Caco-2 (cell line): ENCODE measurements around the gene KLHL22. TPM values are rescaled to one million over a fixed set of nuclear protein-coding genes. Genes with fewer than 3 reads are reported as not detected.
"Not testable (repeated sequence)": the region's sequence is repeated elsewhere in the genome, so short reads cannot be mapped to it uniquely, and the experiment has no call there.

Experiments used
- BruUV-seq: library from RNA; stranded (reverse); fragments of 400-500 nt; replicated peaks from 2 replicates; lab custom pipeline; 2021; lab: Mats Ljungman, UMichigan
- CTCF ChIA-PET: fragments of 300-600 bp; sonication (Branson Sonifier 250); formaldehyde crosslinking; loops from one replicate; lab custom pipeline; 2022; ENCODE audit warnings: antibody characterized with exemption; lab: Charles Lee
- POLR2A ChIA-PET: fragments of 300-600 bp; sonication (Branson Sonifier 250); formaldehyde crosslinking; loops from one replicate; lab custom pipeline; 2022; ENCODE audit warnings: antibody characterized with exemption; lab: Charles Lee
- DNase-seq, 2 experiments: peaks; one replicate each; pipeline versions ENCODE4 v3.0.0 to v3.0.0-alpha.2; 2020 to 2022
- H3K27me3 ChIP-seq: replicated peaks from 2 replicates; pipeline ENCODE4 v1.6.0; 2011; ENCODE audit warnings: low read length; ENCODE audit not compliant: control insufficient read depth, insufficient read depth
- H3K36me3 ChIP-seq: 2 replicates; pipeline ENCODE4 v1.5.1; 2011; ENCODE audit warnings: low read length; ENCODE audit not compliant: control insufficient read depth, insufficient read depth
- H3K4me1 ChIP-seq: fragments of 250-450 bp; sonication (Bioruptor Pico); 2 replicates; pipeline ENCODE4 v1.5.1; 2020; ENCODE audit warnings: mild to moderate bottlenecking
- H3K4me3 ChIP-seq: 2 replicates; pipeline ENCODE4 v1.5.1; 2011; ENCODE audit warnings: low read depth, mild to moderate bottlenecking, control low read depth, low read length
- H3K9me3 ChIP-seq: fragments of 250-450 bp; sonication (Bioruptor Pico); 2 replicates; pipeline ENCODE4 v1.5.1; 2020; ENCODE audit warnings: mild to moderate bottlenecking, moderate library complexity
- H3K27ac Mint-ChIP-seq: one replicate; pipeline ENCODE4 v1.8.0; 2022; ENCODE audit warnings: mixed read lengths; ENCODE audit not compliant: unreplicated experiment
- H3K27me3 Mint-ChIP-seq: one replicate; pipeline ENCODE4 v1.8.0; 2022; ENCODE audit warnings: mixed read lengths; ENCODE audit not compliant: insufficient read depth, unreplicated experiment
- H3K36me3 Mint-ChIP-seq: one replicate; pipeline ENCODE4 v1.8.0; 2022; ENCODE audit warnings: mild to moderate bottlenecking, mixed read lengths; ENCODE audit not compliant: insufficient read depth, unreplicated experiment
- H3K4me1 Mint-ChIP-seq: one replicate; pipeline ENCODE4 v1.8.0; 2022; ENCODE audit warnings: low read depth, mixed read lengths; ENCODE audit not compliant: unreplicated experiment
- H3K4me3 Mint-ChIP-seq: one replicate; pipeline ENCODE4 v1.8.0; 2022; ENCODE audit warnings: mild to moderate bottlenecking, moderate library complexity, mixed read lengths; ENCODE audit not compliant: unreplicated experiment
- H3K9me3 Mint-ChIP-seq: one replicate; pipeline ENCODE4 v1.8.0; 2022; ENCODE audit warnings: mixed read lengths; ENCODE audit not compliant: unreplicated experiment
- CTCF ChIP-seq, 2 experiments: fragments of 200-600 bp in 1 of 2; IDR thresholded peaks; 1 replicate in 1 of 2; 2 replicates in 1 of 2; pipeline versions ENCODE4 v1.5.1 to v1.8.0; 2011 to 2022; ENCODE audit warnings: antibody characterized with exemption in 1 of 2, control low read depth in 1 of 2, inconsistent platforms in 1 of 2, low read depth in 1 of 2, low read length in 1 of 2, mild to moderate bottlenecking in 1 of 2, moderate library complexity in 1 of 2; ENCODE audit not compliant: insufficient read depth in 1 of 2, severe bottlenecking in 1 of 2, unreplicated experiment in 1 of 2
- intact Hi-C: fragments of 100-400 bp; cut with micrococcal nuclease; formaldehyde crosslinking; loops from one replicate; pipeline ENCODE4 v1.10.0; 2022; ENCODE audit not compliant: unreplicated experiment
- total RNA-seq: library from RNA; stranded (reverse); gene quantifications from 2 replicates; pipeline ENCODE4 v1.2.3, GENCODE V29; 2022

Gene KLHL22
- total RNA-seq, 1 experiment from 2014 or later: 24.4 TPM

GRCh38 chr22:20472629-20473442, 22.8 kb downstream of the KLHL22 start:
- Histone ChIP-seq H3K9me3 (no peaks in the 10 kb centered on the region), H3K4me1 (no peaks in the 10 kb centered on the region), H3K4me3 (no peak overlapping the region), H3K27me3 (no peaks in the 10 kb centered on the region), H3K36me3 (no peaks in the 10 kb centered on the region)
- TF ChIP-seq CTCF (IDR thresholded peaks at IDR 0.05; ENCODE audit: insufficient read depth in 1 of 2, low read depth in 1 of 2, low read length in 1 of 2, severe bottlenecking in 1 of 2, unreplicated experiment in 1 of 2): no peak
- POLR2A ChIA-PET: no interaction called here
- no peak for DNase-seq
- no peaks in the 10 kb centered on the region for H3K27me3 Mint-ChIP-seq
- intact Hi-C loops: no loop called here
- H3K9me3 Mint-ChIP-seq: no peaks in the 10 kb centered on the region
- H3K36me3 Mint-ChIP-seq: peaks cover 18% of the 10 kb centered on the region
- BruUV-seq: no TSS peak
- no peak overlapping the region for H3K4me3 Mint-ChIP-seq
- CTCF ChIA-PET: interaction anchor here (1.4 kb wide), 1 partner anchor 55 kb away, joined by 3 read pairs; no protein-coding TSS in a partner anchor
- H3K27ac Mint-ChIP-seq: no peak overlapping the region
- H3K4me1 Mint-ChIP-seq: no peaks in the 10 kb centered on the region

- Mint-ChIP-seq H3K27me3 (no peaks in the 10 kb centered on the region), H3K36me3 (peaks cover 18% of the 10 kb centered on the region), H3K4me3 (no peak overlapping the region), H3K9me3 (no peaks in the 10 kb centered on the region), H3K27ac (no peak overlapping the region), H3K4me1 (no peaks in the 10 kb centered on the region)
- TF ChIP-seq CTCF (IDR thresholded peaks at IDR 0.05; ENCODE audit: insufficient read depth in 1 of 2, low read depth in 1 of 2, low read length in 1 of 2, severe bottlenecking in 1 of 2, unreplicated experiment in 1 of 2): no peak
- CTCF ChIA-PET: no interaction called here
- Histone ChIP-seq H3K4me1 (no peaks in the 10 kb centered on the region), H3K9me3 (no peaks in the 10 kb centered on the region), H3K27me3 (no peaks in the 10 kb centered on the region), H3K36me3 (no peaks in the 10 kb centered on the region), H3K4me3 (no peak overlapping the region)
- no TSS peak for BruUV-seq
- POLR2A ChIA-PET: no interaction called here
- DNase-seq: no peak
- intact Hi-C loops: no loop called here
Observed at GRCh38 chr22:20471126-20471833, 24.3 kb downstream of the KLHL22 start.

GRCh38 chr22:20470525-20470924, 25.1 kb downstream of the KLHL22 start:
- H3K4me1 Mint-ChIP-seq, H3K27me3 ChIP-seq, H3K27me3 Mint-ChIP-seq, BruUV-seq, CTCF ChIA-PET, H3K4me3 ChIP-seq, H3K4me3 Mint-ChIP-seq, DNase-seq, H3K9me3 ChIP-seq, H3K9me3 Mint-ChIP-seq, H3K4me1 ChIP-seq, H3K36me3 ChIP-seq, H3K27ac Mint-ChIP-seq, intact Hi-C loops, POLR2A ChIA-PET: not testable (repeated sequence)
- peaks cover 18% of the 10 kb centered on the region for H3K36me3 Mint-ChIP-seq
